Small intestine (tissue), 7 donors: Measurements from ENCODE around the gene GBP4. TPM values are rescaled to one million over a fixed set of nuclear protein-coding genes. Genes with fewer than 3 reads are reported as not detected.

Experiments used
- DNase-seq, 2 donors: peaks; one replicate each; pipeline versions ENCODE4 v3.0.0 to v3.0.0-alpha.2; 2013
- FAIRE-seq: peaks from 2 replicates; lab custom pipeline; 2012; peaks lifted over from hg19 to GRCh38; lab: Jason Lieb, UNC
- H3K27ac ChIP-seq, 3 donors: one replicate each; pipeline ENCODE4 v1.5.1; 2013; ENCODE audit warnings: low read length in 2 of 3, mild to moderate bottlenecking in 2 of 3, control low read depth in 1 of 3, inconsistent platforms in 1 of 3, low read depth in 1 of 3, moderate library complexity in 1 of 3
- H3K27me3 ChIP-seq, 3 donors: one replicate each; pipeline ENCODE4 v1.6.1; 2013; ENCODE audit warnings: low read length in 3 of 3, inconsistent platforms in 1 of 3; ENCODE audit not compliant: control insufficient read depth in 3 of 3, insufficient read depth in 3 of 3
- H3K36me3 ChIP-seq, 3 donors: one replicate each; pipeline ENCODE4 v1.6.1; 2013; ENCODE audit warnings: low read length in 3 of 3, inconsistent platforms in 1 of 3, low read depth in 1 of 3, mild to moderate bottlenecking in 1 of 3, moderate library complexity in 1 of 3; ENCODE audit not compliant: control insufficient read depth in 3 of 3, insufficient read depth in 2 of 3
- H3K4me1 ChIP-seq, 3 donors: one replicate each; pipeline ENCODE4 v1.6.1; 2013; ENCODE audit warnings: low read length in 2 of 3, inconsistent platforms in 1 of 3, low read depth in 1 of 3, mild to moderate bottlenecking in 1 of 3, moderate library complexity in 1 of 3; ENCODE audit not compliant: control insufficient read depth in 3 of 3, insufficient read depth in 2 of 3
- H3K4me3 ChIP-seq, 3 donors: one replicate each; pipeline ENCODE4 v1.5.1; 2013; ENCODE audit warnings: low read length in 3 of 3, control low read depth in 1 of 3, inconsistent platforms in 1 of 3, low read depth in 1 of 3, mild to moderate bottlenecking in 1 of 3, moderate library complexity in 1 of 3
- H3K9me3 ChIP-seq, 2 donors: one replicate each; pipeline ENCODE4 v1.6.1; 2013; ENCODE audit warnings: low read depth in 1 of 2, low read length in 1 of 2; ENCODE audit not compliant: control insufficient read depth in 2 of 2, insufficient read depth in 1 of 2
- WGBS, 3 donors: extraction: QIAGEN DNeasy Blood & Tissue Kit; methylation state at CpG; one replicate each; pipeline ENCODE4 v1.1.7; 2013; 5-methylcytosine and 5-hydroxymethylcytosine counted together
- polyA plus RNA-seq, 4 donors: library from polyadenylated mRNA; stranded (reverse) in 3 of 4; unstranded in 1 of 4; fragments of 200-250 nt in 3 of 4; fragments of 120-200 nt in 1 of 4; gene quantifications; one replicate each; pipeline versions ENCODE4 v1.2.1 to v1.2.3, GENCODE V29; 2013
- donor health status: healthy with polysubstance abuse.
- donor health status: control.
- donor health status: control.
- donor health status: Bipolar disorder and iron deficiency.
- donor health status: healthy.

The GBP4 gene
- polyA plus RNA-seq, 4 donors, result 2.5 to 15.7 (median 6.4) TPM

DNA sequence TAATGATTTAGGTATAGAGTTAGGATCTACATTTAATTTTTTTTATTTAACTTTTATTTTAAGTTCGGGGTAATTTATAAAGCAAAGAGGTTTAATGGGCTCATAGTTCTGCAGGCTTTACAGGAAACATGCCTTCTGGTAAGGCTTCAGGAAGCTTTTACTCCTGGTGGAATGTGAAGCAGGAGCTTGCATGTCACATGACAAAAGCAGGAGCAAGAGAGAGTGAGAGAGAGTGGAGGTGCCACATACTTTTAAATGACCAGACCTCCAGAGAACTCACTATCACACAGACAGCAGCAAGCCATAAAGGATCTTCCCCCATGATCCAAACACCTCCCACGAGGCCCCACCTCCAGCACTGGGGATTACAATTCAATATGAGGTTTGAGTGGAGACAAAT, 55.3 kb downstream of the GBP4 start:
- FAIRE-seq, result no peak

DNA sequence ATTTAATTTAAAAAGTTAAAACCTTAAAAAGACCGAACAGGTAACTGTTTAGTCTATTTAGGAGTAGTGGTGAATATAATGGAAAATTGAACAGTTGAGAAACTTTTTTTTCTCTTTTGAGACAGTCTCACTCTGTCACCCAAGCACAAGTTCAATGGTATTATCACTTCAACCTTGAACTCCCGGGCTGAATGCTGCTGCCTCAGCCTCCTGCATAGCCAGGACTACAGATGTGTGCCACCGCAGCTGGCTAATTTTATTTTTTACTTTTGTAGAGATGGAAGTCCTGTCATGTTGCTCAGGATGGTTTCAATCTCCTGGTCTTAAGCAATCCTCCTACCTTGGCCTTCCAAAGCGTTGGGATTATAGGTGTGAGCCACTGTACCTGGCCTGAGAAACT, 56.6 kb downstream of the GBP4 start:
- no peaks in the 10 kb centered on the region for H3K9me3 ChIP-seq
- no peaks in the 10 kb centered on the region for H3K36me3 ChIP-seq
- 80 to 91% (median 91%) methylated on average over 4 of the region's 4 CpGs for WGBS, 3 donors
- no peaks in the 10 kb centered on the region for H3K4me1 ChIP-seq
- no peak overlapping the region for H3K27ac ChIP-seq
- FAIRE-seq (no peak), DNase-seq (no peak)
- no peak overlapping the region for H3K4me3 ChIP-seq
- H3K27me3 ChIP-seq, result no peaks in the 10 kb centered on the region

More for the DNA sequence above, 55.3 kb downstream of the GBP4 start:
- 71 to 88% (median 82%) methylated on average over 2 of the region's 2 CpGs for WGBS, 3 donors
- Histone ChIP-seq H3K27ac (no peak overlapping the region), H3K4me3 (no peak overlapping the region), H3K9me3 (no peaks in the 10 kb centered on the region), H3K27me3 (no peaks in the 10 kb centered on the region), H3K36me3 (no peaks in the 10 kb centered on the region), H3K4me1 (no peaks in the 10 kb centered on the region)
- DNase-seq, result no peak

DNA sequence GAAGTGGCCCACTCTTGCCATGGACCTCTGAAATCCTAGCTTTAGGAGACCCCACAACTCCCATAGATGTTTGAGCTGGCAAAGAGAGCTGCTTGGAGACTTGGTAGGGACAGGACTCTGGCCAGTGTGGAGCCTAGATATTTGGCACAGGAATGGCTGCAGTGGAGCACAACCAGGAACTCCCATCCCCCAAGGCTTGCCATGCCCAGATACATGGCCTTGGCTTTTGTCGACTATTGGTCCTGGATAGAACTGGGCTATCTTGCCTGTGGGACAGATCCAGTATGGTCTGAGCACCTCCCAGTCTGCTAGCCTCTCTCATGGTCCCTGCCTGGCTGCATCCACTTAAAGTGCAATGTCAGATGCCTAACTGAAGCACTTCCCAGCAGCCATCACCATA, 65.0 kb downstream of the GBP4 start:
- FAIRE-seq, result no peak
- Histone ChIP-seq H3K4me1 (peaks cover 2 to 9% (median 8%) of the 10 kb centered on the region in 3 donors), H3K27me3 (no peaks in the 10 kb centered on the region), H3K36me3 (no peaks in the 10 kb centered on the region), H3K4me3 (no peak overlapping the region), H3K27ac (no peak overlapping the region), H3K9me3 (no peaks in the 10 kb centered on the region)
- DNase-seq, result no peak
- 91 to 100% (median 96%) methylated on average over 1 of the region's 1 CpG for WGBS, 3 donors

Other genes with a start within 250 kb of the GBP4 start
- 10 to 100 TPM; 21.5 to 41.1 (median 25.5) TPM for gene KYAT3, start 206.3 kb downstream of the GBP4 start, polyA plus RNA-seq
- 1 to 10 TPM; 2.5 to 9.9 (median 4.1) TPM for gene RBMXL1, start 206.3 kb downstream of the GBP4 start, polyA plus RNA-seq
- gene GBP3, start 176.1 kb downstream of the GBP4 start, polyA plus RNA-seq, result 100 to 1,000 TPM in 1 of 4 donors, 10 to 100 TPM in 3; 13.8 to 119 (median 46.5) TPM
- gene GBP1, start 133.7 kb downstream of the GBP4 start, polyA plus RNA-seq, result 10 to 100 TPM; 12.2 to 22.2 (median 20.3) TPM
- 10 to 100 TPM; 44.9 to 90.8 (median 63.2) TPM for gene GBP2, start 72.8 kb downstream of the GBP4 start, polyA plus RNA-seq
- under 1 TPM in 1 of 4 donors, not detected in 3; 0.09 TPM for gene GBP7, start 22.9 kb downstream of the GBP4 start, polyA plus RNA-seq
- gene GBP5, start 73.9 kb upstream of the GBP4 start, polyA plus RNA-seq, result 1 to 10 TPM in 3 of 4 donors, under 1 TPM in 1; 0.67 to 3.8 (median 1.8) TPM
- under 1 TPM in 3 of 4 donors, not detected in 1; 0.03 to 0.27 (median 0.09) TPM for gene GBP6, start 165.1 kb upstream of the GBP4 start, polyA plus RNA-seq